Middle frontal gyrus (tissue), 1 donor: ENCODE data around the gene AP4M1.

ENCODE experiments used
- DNase-seq: peaks from one replicate; pipeline ENCODE4 v3.0.0-alpha.2; 2015; ENCODE audit warnings: low spot score; ENCODE audit errors: extremely low spot score

The AP4M1 gene

GRCh38 chr7:100101016-100101862, at the start of gene AP4M1, which contains the start of gene MCM7:
Gene AP4M1 (plus strand): TSS chr7:100101643. CDS start chr7:100101715, 72 bp downstream.
Gene MCM7 (minus strand): TSS chr7:100101397. CDS start chr7:100101294, 103 bp downstream.
- DNase-seq: peak; percentile 99

GRCh38 chr7:100053215-100053614, 48.2 kb upstream of the AP4M1 start:
- peak; percentile 51 for DNase-seq

GRCh38 chr7:100057006-100057405, 44.4 kb upstream of the AP4M1 start:
- DNase-seq: no peak

GRCh38 chr7:100059251-100059739, 42.1 kb upstream of the AP4M1 start:
- DNase-seq: no peak

GRCh38 chr7:100061518-100062193, 39.8 kb upstream of the AP4M1 start:
- DNase-seq: no peak

GRCh38 chr7:100063376-100063775, 38.1 kb upstream of the AP4M1 start:
- no peak for DNase-seq

- no peak for DNase-seq
Observed at GRCh38 chr7:100064162-100064561, 37.3 kb upstream of the AP4M1 start.

- no peak for DNase-seq
Observed at GRCh38 chr7:100065452-100066186, 35.8 kb upstream of the AP4M1 start.

- DNase-seq: no peak
Observed at GRCh38 chr7:100066953-100067352, 34.5 kb upstream of the AP4M1 start.

- no peak for DNase-seq
Observed at GRCh38 chr7:100069991-100070390, 31.5 kb upstream of the AP4M1 start.

GRCh38 chr7:100071018-100071723, 30.3 kb upstream of the AP4M1 start:
- no peak for DNase-seq

GRCh38 chr7:100072462-100072861, 29.0 kb upstream of the AP4M1 start:
- no peak for DNase-seq

GRCh38 chr7:100074841-100075240, 26.6 kb upstream of the AP4M1 start:
- DNase-seq: no peak

GRCh38 chr7:100075418-100075817, 26.0 kb upstream of the AP4M1 start:
- no peak for DNase-seq

- DNase-seq: no peak
Observed at GRCh38 chr7:100077205-100077604, 24.2 kb upstream of the AP4M1 start.

GRCh38 chr7:100079024-100079560, 22.4 kb upstream of the AP4M1 start:
- no peak for DNase-seq

- DNase-seq: no peak
Observed at GRCh38 chr7:100080907-100081534, 20.4 kb upstream of the AP4M1 start.

GRCh38 chr7:100081535-100082102, 19.8 kb upstream of the AP4M1 start, which contains the start of gene ZNF3:
Gene ZNF3 (minus strand): TSS chr7:100081723. CDS start chr7:100077357, 4,366 bp downstream.
- peak; percentile 98 for DNase-seq

- DNase-seq: no peak
Observed at GRCh38 chr7:100082978-100083377, 18.5 kb upstream of the AP4M1 start.

- DNase-seq: no peak
Observed at GRCh38 chr7:100085515-100085914, 15.9 kb upstream of the AP4M1 start.
